ACC112 (cell line): ENCODE measurements around the gene LPP.

Experiments
- H2AFZ ChIP-seq: fragments of 200-600 bp; sonication (generic); one replicate; pipeline ENCODE4 v1.6.0; 2017; ENCODE audit warnings: antibody characterized with exemption, low read length; ENCODE audit not compliant: unreplicated experiment
- H3K27ac ChIP-seq: fragments of 200-600 bp; sonication (generic); 2 replicates; pipeline ENCODE4 v1.5.1; 2014; ENCODE audit warnings: low read depth, mild to moderate bottlenecking, antibody characterized with exemption, low read length, moderate library complexity
- H3K27me3 ChIP-seq: fragments of 200-600 bp; sonication (generic); 2 replicates; pipeline ENCODE4 v1.6.1; 2014; ENCODE audit warnings: mild to moderate bottlenecking, antibody characterized with exemption, low read length, moderate library complexity, mixed read lengths; ENCODE audit not compliant: insufficient read depth
- H3K36me3 ChIP-seq: fragments of 200-600 bp; sonication (generic); 2 replicates; pipeline ENCODE4 v1.6.1; 2016; ENCODE audit warnings: mild to moderate bottlenecking, antibody characterized with exemption, low read length, moderate library complexity, mixed read lengths; ENCODE audit not compliant: insufficient read depth
- H3K4me1 ChIP-seq: fragments of 200-600 bp; sonication (generic); one replicate; pipeline ENCODE4 v1.6.1; 2016; ENCODE audit warnings: low read length, mixed read lengths; ENCODE audit not compliant: insufficient read depth, unreplicated experiment, control insufficient read depth
- H3K4me3 ChIP-seq: fragments of 200-600 bp; sonication (generic); 2 replicates; pipeline ENCODE4 v1.5.1; 2014; ENCODE audit warnings: mild to moderate bottlenecking, low read depth, low read length
- H3K79me2 ChIP-seq: fragments of 200-600 bp; sonication (generic); one replicate; pipeline ENCODE4 v1.6.0; 2016; ENCODE audit warnings: low read length; ENCODE audit not compliant: control insufficient read depth, unreplicated experiment, insufficient read depth

LPP gene

DNA sequence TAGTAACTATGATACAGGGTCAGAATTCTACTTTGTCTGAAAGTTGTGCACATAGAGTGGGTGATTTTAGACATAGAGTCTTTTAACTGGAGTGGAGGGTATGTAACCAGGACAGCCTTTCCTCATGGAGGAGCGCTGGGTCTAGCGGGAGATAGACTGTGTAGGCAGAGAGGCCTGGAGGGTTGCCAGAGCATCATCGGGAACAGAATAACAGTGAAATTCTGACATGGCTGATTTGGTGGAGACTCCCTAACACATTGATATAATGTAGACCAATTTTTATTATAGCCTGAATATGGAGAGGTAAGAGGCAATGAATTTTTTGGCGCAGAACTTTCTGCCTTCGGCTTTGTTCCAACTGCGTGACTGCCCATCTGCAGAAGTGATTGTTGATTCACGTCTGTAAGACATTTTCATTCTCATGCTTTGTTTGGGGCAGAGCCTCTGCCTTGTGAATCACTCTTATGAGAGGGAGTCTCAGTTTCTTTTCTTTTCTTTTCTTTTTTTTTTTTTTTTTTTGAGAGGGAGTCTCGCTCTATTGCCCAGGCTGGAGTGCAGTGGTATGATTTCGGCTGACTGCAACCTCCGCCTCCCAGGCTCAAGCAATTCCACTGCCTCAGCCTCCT lies 16.0 kb downstream of the LPP start:
- H3K27ac ChIP-seq, result no peak overlapping the region
- peaks cover 83% of the 10 kb centered on the region for H3K79me2 ChIP-seq
- peaks cover 4% of the 10 kb centered on the region for H3K4me1 ChIP-seq

DNA sequence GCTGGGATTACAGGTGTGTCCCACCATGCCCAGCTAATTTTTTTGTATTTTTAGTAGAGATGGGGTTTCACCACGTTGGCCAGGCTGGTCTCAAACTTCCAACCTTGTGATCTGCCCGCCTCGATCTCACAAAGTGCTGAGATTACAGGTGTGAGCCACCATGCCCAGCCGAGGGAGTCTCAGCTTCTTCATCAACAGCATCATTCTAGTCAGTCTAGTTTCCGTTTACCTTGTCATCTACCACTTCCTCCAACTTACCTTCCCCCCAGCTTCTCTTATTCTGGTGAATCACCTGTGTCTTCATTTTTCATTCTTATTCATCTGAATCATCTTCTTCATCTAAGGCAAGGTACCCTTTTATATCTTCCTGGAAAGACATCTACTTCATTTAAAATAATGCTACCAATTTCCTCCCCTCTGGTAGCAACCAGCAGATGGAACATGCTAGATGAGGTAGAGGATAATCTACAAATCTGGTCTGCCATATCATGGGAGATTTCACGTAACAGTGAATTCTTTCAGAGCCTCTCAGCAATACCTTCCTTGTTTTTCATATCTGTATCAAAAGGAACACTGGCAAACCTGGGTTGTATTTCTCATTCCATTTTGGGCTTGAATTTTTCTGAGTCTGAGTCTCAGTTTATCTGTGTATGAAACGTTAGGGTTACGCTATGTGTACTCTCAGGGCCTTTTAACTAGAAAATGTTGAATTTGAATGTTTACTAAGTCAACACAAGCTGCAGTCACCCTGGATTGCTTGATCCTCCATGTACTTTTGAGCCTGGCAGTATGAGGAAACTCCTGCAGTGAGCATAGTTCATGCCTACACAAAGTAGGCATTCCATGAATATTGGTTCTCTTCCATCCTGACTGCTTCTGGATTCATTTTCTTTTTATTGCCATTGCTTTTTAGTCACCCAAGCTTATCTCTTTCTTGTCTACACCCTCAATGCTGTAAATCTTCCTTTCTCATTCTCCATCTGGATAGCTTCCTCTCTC lies 16.8 kb downstream of the LPP start:
- Histone ChIP-seq H3K4me3 (no peak overlapping the region), H3K4me1 (peaks cover 4% of the 10 kb centered on the region), H3K27ac (no peak overlapping the region), H2AFZ (no peak overlapping the region), H3K79me2 (peaks cover 83% of the 10 kb centered on the region), H3K27me3 (no peaks in the 10 kb centered on the region), H3K36me3 (no peaks in the 10 kb centered on the region)

More for the DNA sequence above, 16.0 kb downstream of the LPP start:
- Histone ChIP-seq H2AFZ (no peak overlapping the region), H3K27me3 (no peaks in the 10 kb centered on the region), H3K36me3 (no peaks in the 10 kb centered on the region), H3K4me3 (no peak overlapping the region)

DNA sequence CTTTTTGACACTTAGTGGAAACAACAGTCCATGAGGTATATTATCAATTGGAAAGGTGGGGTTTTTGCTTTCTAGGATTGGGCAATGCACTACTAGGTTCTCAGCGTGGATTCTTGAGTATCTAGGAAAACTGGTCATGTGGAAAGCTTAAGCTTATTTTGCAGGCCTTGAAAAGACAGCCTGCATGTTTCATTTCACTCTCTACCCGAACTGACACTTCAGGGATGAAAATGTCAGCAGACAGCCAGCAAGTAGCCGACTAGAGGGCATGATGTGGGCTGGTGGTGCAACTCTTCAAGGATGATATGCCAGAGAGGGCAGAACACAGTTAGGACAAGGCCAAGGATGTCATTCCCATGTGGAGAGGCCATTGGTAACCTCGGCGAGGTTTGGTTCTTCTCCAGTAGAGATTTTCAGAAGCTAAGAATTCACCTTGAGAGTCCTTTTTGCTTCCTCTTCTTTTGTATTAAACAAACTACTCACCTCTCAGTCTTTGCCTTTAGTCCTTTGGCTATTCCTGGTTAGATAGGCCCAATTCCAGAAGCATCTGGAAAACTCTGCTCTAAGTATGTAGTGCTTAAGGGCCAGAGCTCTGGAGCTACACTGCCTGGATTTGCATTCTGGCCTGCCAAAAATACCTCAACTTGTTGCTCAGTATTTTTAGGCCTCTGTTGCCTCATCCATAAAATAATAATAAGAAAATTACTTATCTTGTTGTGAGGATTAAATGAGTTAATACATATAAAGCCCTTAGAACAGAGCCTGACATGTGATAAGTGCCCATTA lies 17.9 kb downstream of the LPP start:
- no peaks in the 10 kb centered on the region for H3K4me1 ChIP-seq
- no peak overlapping the region for H3K27ac ChIP-seq
- H3K36me3 ChIP-seq, result no peaks in the 10 kb centered on the region
- no peaks in the 10 kb centered on the region for H3K27me3 ChIP-seq
- H3K79me2 ChIP-seq, result peaks cover 83% of the 10 kb centered on the region
- H3K4me3 ChIP-seq, result no peak overlapping the region
- H2AFZ ChIP-seq, result no peak overlapping the region

- Histone ChIP-seq H3K27me3 (no peaks in the 10 kb centered on the region), H3K36me3 (peaks cover 3% of the 10 kb centered on the region; the same call in 1 of the 2 replicates), H3K4me1 (no peaks in the 10 kb centered on the region), H3K79me2 (peaks cover 76% of the 10 kb centered on the region), H3K4me3 (no peak overlapping the region), H2AFZ (no peak overlapping the region), H3K27ac (no peak overlapping the region)
Measured at GRCh38 chr3:188174317-188175044, 20.5 kb downstream of the LPP start.

- peaks cover 3% of the 10 kb centered on the region; the same call in 1 of the 2 replicates for H3K36me3 ChIP-seq
- no peaks in the 10 kb centered on the region for H3K4me1 ChIP-seq
- H3K27me3 ChIP-seq, result no peaks in the 10 kb centered on the region
- peaks cover 72% of the 10 kb centered on the region for H3K79me2 ChIP-seq
- no peak overlapping the region for H2AFZ ChIP-seq
- no peak overlapping the region for H3K4me3 ChIP-seq
- H3K27ac ChIP-seq, result no peak overlapping the region
Measured at GRCh38 chr3:188176476-188176875, 22.5 kb downstream of the LPP start.

GRCh38 chr3:188176884-188177283 lies 22.9 kb downstream of the LPP start:
- H3K27me3 ChIP-seq, result no peaks in the 10 kb centered on the region
- H3K79me2 ChIP-seq, result peaks cover 70% of the 10 kb centered on the region
- H3K4me3 ChIP-seq, result no peak overlapping the region
- H3K36me3 ChIP-seq, result peaks cover 3% of the 10 kb centered on the region; the same call in 1 of the 2 replicates
- no peaks in the 10 kb centered on the region for H3K4me1 ChIP-seq
- H3K27ac ChIP-seq, result no peak overlapping the region
- H2AFZ ChIP-seq, result no peak overlapping the region

DNA sequence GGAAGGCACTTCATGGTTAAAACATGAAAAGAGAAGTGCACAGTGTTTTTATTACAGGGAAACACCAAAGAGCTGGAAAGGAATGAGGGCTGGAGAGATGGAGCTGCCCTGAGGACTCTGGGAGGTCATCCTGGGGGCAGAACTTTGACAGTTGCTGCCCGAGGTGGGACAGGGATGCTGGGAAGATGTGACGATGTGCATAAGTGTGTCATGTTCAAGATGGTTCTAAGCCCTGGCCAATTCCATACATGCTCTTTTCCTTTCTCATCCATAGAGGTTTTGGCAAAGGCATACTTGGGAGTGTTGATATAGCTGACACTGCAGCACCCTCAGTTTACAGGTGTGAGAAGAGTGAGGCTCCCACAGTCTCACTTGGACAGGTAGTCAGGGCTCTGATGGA lies 23.8 kb downstream of the LPP start:
- H2AFZ ChIP-seq, result no peak overlapping the region
- no peaks in the 10 kb centered on the region for H3K4me1 ChIP-seq
- no peaks in the 10 kb centered on the region for H3K27me3 ChIP-seq
- no peak overlapping the region for H3K27ac ChIP-seq
- H3K4me3 ChIP-seq, result no peak overlapping the region
- peaks cover 3% of the 10 kb centered on the region; the same call in 1 of the 2 replicates for H3K36me3 ChIP-seq
- peaks cover 71% of the 10 kb centered on the region for H3K79me2 ChIP-seq

- H3K27ac ChIP-seq, result no peak overlapping the region
- no peak overlapping the region for H2AFZ ChIP-seq
- no peaks in the 10 kb centered on the region for H3K4me1 ChIP-seq
- no peak overlapping the region for H3K4me3 ChIP-seq
- H3K36me3 ChIP-seq, result peaks cover 3% of the 10 kb centered on the region; the same call in 1 of the 2 replicates
- H3K27me3 ChIP-seq, result no peaks in the 10 kb centered on the region
- peaks cover 75% of the 10 kb centered on the region for H3K79me2 ChIP-seq
Measured at GRCh38 chr3:188178293-188178936, 24.5 kb downstream of the LPP start.

- Histone ChIP-seq H3K4me3 (no peak overlapping the region), H3K79me2 (peaks cover 73% of the 10 kb centered on the region)
Measured at GRCh38 chr3:188179006-188179966, 25.3 kb downstream of the LPP start.

More at GRCh38 chr3:188179006-188179966, 25.3 kb downstream of the LPP start:
- Histone ChIP-seq H3K27ac (no peak overlapping the region), H3K27me3 (no peaks in the 10 kb centered on the region), H2AFZ (no peak overlapping the region), H3K36me3 (peaks cover 3% of the 10 kb centered on the region; the same call in 1 of the 2 replicates), H3K4me1 (no peaks in the 10 kb centered on the region)
